ENCODE measurements around the gene CMTM6. TPM values are rescaled to one million over a fixed set of nuclear protein-coding genes. Genes with fewer than 3 reads are reported as not detected.

CMTM6 gene
- total and polyA plus RNA-seq, 9 of the 15 experiments (the other 6 are each of a cell fraction or from before 2014, with no cell fraction given): 8.9 to 39.7 (median 19.5) TPM

GRCh38 chr3:32502118-32502945, at the start of gene CMTM6 (continued):
- TF ChIP-seq RBBP5 (IDR thresholded peaks at IDR 0.05; ENCODE audit: borderline replicate concordance, insufficient read depth, low read length, poor library complexity, severe bottlenecking) (peak; percentile 78), CBFA2T3 (IDR thresholded peaks at IDR 0.05) (peak; percentile 86), CREB3L1 (IDR thresholded peaks at IDR 0.05; ENCODE audit: borderline replicate concordance, low read depth) (peak; percentile 36; the same call in 1 of the 2 replicates), SAP30 (IDR thresholded peaks at IDR 0.05; ENCODE audit: borderline replicate concordance, insufficient read depth, low read depth, low read length, poor library complexity, severe bottlenecking) (peak; percentile 72), ZNF639 (CRISPR knock-in tag; conservative IDR thresholded peaks at IDR 0.05 in 1 of 2, IDR thresholded peaks at IDR 0.05 in 1 of 2) (peak in 1 of 2 experiments; percentile 59; a peak in 2 of 4 replicates), ETS1 (conservative IDR thresholded peaks at IDR 0.05; ENCODE audit: control insufficient read depth, low read depth, low read length) (peak; percentile 69), NONO (IDR thresholded peaks at IDR 0.05; ENCODE audit: low read depth in 2 of 2, low read length in 1 of 2) (peak in 1 of 2 experiments; percentile 40; a peak in 1 of 4 replicates), MYC (IDR thresholded peaks at IDR 0.05; ENCODE audit: low read depth, low read length) (peak; percentile 74), MYC (CRISPR knock-in tag; IDR thresholded peaks at IDR 0.05; ENCODE audit: borderline replicate concordance, low read depth) (peak; percentile 62; the same call in 1 of the 2 replicates), SNIP1 (IDR thresholded peaks at IDR 0.05; ENCODE audit: low read depth) (peak; percentile 47; the same call in 1 of the 2 replicates), POLR2G (IDR thresholded peaks at IDR 0.05; ENCODE audit: low read depth, low read length) (peak; percentile 94), CBFB (CRISPR knock-in tag; IDR thresholded peaks at IDR 0.05) (peak; percentile 97), RBM22 (IDR thresholded peaks at IDR 0.05; ENCODE audit: low read depth, low read length, poor library complexity, severe bottlenecking) (peak; percentile 68), L3MBTL2 (IDR thresholded peaks at IDR 0.05) (peak; percentile 39; the same call in 1 of the 2 replicates), CHD1 (IDR thresholded peaks at IDR 0.05; ENCODE audit: low read length) (peak; percentile 68), RB1 (IDR thresholded peaks at IDR 0.05; ENCODE audit: low read depth) (peak; percentile 51; the same call in 1 of the 2 replicates), RBM34 (IDR thresholded peaks at IDR 0.05; ENCODE audit: borderline replicate concordance, insufficient read depth, low read length) (no peak), MTA3 (IDR thresholded peaks at IDR 0.05; ENCODE audit: borderline replicate concordance) (peak; percentile 76; the same call in 1 of the 2 replicates), HES1 (IDR thresholded peaks at IDR 0.05; ENCODE audit: low read depth) (0 out of 2 replicates have a peak, but pooled peaks have one; percentile 41), GABPA (tag; conservative IDR thresholded peaks at IDR 0.05; ENCODE audit: low read depth) (peak; percentile 91)

Data from K562 (cell line).